Ishikawa (cell line): ENCODE results near the gene PRKN.

Source experiments
- CEBPB ChIP-seq: IDR thresholded peaks from 2 replicates; pipeline ENCODE4 v1.6.1; 2012
- CREB1 ChIP-seq: IDR thresholded peaks from 2 replicates; pipeline ENCODE4 v1.6.1; 2012; ENCODE audit warnings: low read depth
- EGR1 ChIP-seq: IDR thresholded peaks from 2 replicates; pipeline ENCODE4 v1.6.1; 2012
- EP300 ChIP-seq: IDR thresholded peaks from 2 replicates; pipeline ENCODE4 v1.6.1; 2012; ENCODE audit warnings: borderline replicate concordance
- FOXM1 ChIP-seq: IDR thresholded peaks from 2 replicates; pipeline ENCODE4 v1.6.1; 2012; ENCODE audit warnings: low read depth, borderline replicate concordance
- MAX ChIP-seq: IDR thresholded peaks from 2 replicates; pipeline ENCODE4 v1.6.1; 2012
- NFIC ChIP-seq: IDR thresholded peaks from 2 replicates; pipeline ENCODE4 v1.6.1; 2012
- RAD21 ChIP-seq: IDR thresholded peaks from 2 replicates; pipeline ENCODE4 v1.6.1; 2012; ENCODE audit warnings: low read depth
- REST ChIP-seq: IDR thresholded peaks from 2 replicates; pipeline ENCODE4 v1.6.1; 2012; ENCODE audit warnings: low read depth, mild to moderate bottlenecking
- TAF1 ChIP-seq: IDR thresholded peaks from 2 replicates; pipeline ENCODE4 v1.6.1; 2012; ENCODE audit warnings: low read depth, mild to moderate bottlenecking
- TCF12 ChIP-seq: IDR thresholded peaks from 2 replicates; pipeline ENCODE4 v1.6.1; 2012; ENCODE audit warnings: low read depth
- TEAD4 ChIP-seq: IDR thresholded peaks from 2 replicates; pipeline ENCODE4 v1.6.1; 2012
- USF1 ChIP-seq: IDR thresholded peaks from 2 replicates; pipeline ENCODE4 v1.6.1; 2012
- YY1 ChIP-seq: IDR thresholded peaks from 2 replicates; pipeline ENCODE4 v1.6.1; 2012; ENCODE audit warnings: low read depth
- ZBTB7A ChIP-seq: IDR thresholded peaks from 2 replicates; pipeline ENCODE4 v1.6.1; 2012; ENCODE audit warnings: low read depth

The PRKN gene

GRCh38 chr6:161686655-161687054 lies 1040.9 kb downstream of the PRKN start:
- TF ChIP-seq NFIC (no peak), YY1 (no peak), CREB1 (no peak), REST (no peak), FOXM1 (no peak), EGR1 (no peak), ZBTB7A (no peak), EP300 (no peak), CEBPB (no peak), RAD21 (no peak), USF1 (no peak)

DNA sequence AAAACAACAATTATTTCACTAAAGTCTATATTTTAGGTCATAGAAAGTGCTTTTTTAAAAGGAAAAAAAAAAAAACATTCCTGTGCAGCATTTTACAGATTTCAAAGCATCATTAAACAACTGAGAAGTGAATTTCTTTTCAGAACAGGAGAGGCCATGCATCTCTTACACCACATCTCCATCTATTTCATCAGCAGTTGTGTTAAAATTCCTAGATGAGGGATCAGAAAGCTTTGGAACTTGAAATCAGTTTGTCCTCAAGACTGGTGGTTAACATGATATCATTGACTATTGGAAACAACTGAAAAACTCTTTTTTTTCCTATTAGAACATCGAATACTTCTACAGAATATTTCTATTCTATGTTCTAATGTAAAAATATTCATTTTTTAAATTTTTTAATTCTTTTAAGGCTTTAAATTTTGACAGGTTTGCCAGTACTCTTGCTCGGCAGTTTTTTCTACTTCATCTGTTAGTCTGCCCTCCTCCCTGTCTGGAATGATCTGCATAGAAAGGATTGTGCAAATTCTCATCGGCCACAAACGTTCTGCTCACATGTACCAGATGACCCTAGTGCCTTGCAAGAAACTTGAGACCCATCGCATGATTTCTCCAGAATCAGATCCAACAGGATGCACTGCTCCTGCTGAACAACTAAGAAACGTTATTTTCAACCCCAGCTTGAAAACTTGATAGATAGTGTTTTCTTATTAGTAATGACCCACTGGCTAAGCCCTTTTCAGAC lies 1042.7 kb downstream of the PRKN start:
- no peak for TF ChIP-seq USF1
- no peak for TF ChIP-seq TAF1
- no peak for TF ChIP-seq TCF12
- TF ChIP-seq MAX: no peak
- no peak for TF ChIP-seq RAD21
- no peak for TF ChIP-seq TEAD4
- no peak for TF ChIP-seq NFIC
- TF ChIP-seq FOXM1: no peak
- no peak for TF ChIP-seq ZBTB7A
- no peak for TF ChIP-seq CREB1
- TF ChIP-seq YY1: no peak
- no peak for TF ChIP-seq REST
- no peak for TF ChIP-seq EGR1
- no peak for TF ChIP-seq CEBPB
- no peak for TF ChIP-seq EP300

DNA sequence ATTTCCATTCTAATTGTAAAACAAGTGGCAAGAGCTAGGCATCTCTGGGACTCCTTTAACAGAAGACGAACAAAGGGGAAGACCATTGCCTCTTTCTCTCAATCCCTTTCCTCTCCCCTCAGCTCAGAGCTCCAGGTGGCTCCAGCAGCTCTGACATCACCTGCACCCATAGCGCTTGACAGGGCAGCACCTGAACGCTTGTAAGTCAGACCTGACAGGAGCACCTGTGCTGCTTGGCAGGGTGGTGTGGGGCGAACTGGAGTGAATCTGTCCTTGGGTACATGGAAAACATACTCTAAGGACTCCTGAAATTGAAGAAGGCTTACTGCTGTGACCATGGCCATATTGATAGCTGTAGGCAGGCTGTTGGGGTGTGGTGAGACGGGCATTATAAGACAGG lies 1044.2 kb downstream of the PRKN start:
- TF ChIP-seq EGR1 (no peak), TEAD4 (no peak), ZBTB7A (no peak), YY1 (no peak)

- TF ChIP-seq USF1 (no peak), YY1 (no peak), RAD21 (no peak), EGR1 (no peak), TAF1 (no peak), MAX (no peak), TCF12 (no peak), CEBPB (no peak)
Observed at GRCh38 chr6:161682982-161683381, 1044.6 kb downstream of the PRKN start.

GRCh38 chr6:161679980-161680538 lies 1047.5 kb downstream of the PRKN start:
- TF ChIP-seq NFIC (no peak), FOXM1 (no peak), CEBPB (no peak)

- TF ChIP-seq NFIC: no peak
- TF ChIP-seq ZBTB7A: no peak
- TF ChIP-seq MAX: no peak
- TF ChIP-seq USF1: no peak
- no peak for TF ChIP-seq YY1
- no peak for TF ChIP-seq CREB1
- no peak for TF ChIP-seq EP300
- no peak for TF ChIP-seq REST
- no peak for TF ChIP-seq FOXM1
- no peak for TF ChIP-seq TAF1
- TF ChIP-seq RAD21: no peak
- TF ChIP-seq TCF12: no peak
- TF ChIP-seq TEAD4: no peak
- no peak for TF ChIP-seq CEBPB
- no peak for TF ChIP-seq EGR1
Observed at GRCh38 chr6:161677188-161677587, 1050.4 kb downstream of the PRKN start.
